CMK (cell line): ENCODE results near the gene THOC3.
"Not testable (repeated sequence)": the region's sequence is repeated elsewhere in the genome, so short reads cannot be mapped to it uniquely, and the experiment has no call there.

Experiments
- DNase-seq: peaks from one replicate; pipeline ENCODE4 v3.0.0-alpha.2; 2010; ENCODE audit warnings: low read depth

The THOC3 gene

DNA sequence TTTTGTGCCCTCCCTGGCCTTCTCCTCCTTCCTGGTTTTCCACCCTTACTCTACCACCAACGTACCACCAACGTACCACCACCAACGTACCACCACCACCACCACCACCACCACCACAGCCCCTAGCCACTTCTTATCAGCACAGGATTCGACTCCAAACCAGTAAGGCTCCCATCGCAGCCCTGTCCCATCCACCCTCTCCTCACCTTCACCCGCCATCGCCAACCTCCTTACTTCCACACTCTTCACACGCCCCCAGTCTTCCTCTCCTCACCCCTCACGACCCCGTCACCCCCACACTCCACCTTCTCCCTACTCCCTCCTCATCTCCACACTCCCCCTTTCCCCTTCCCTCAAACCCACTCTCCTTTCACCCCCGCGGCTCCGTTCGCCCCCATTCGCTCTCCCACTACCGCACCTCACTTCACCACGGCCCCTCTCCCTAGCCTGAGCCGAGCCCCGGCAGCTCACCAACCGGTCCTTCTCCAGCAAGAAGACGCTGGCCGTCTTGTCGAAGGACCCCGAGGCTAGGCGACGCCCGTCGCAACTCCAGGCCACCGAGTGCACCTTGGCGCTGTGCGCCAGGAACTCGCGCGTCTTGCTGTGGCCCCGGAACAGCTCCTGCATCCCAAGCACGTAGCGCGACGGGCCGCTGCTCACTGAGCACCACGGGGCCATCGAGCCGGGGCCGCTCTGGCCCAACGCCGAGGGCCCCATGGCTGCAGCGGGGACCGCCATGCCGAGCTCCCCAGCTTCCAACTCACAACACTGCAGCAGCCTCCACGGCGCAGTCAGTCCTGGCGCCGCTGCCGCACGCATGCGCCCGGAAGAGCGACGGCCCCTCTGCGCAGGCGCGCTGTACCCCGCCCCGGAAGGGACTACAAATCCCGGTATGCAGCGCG lies at the start of gene THOC3:
Gene THOC3, minus strand, starts transcription at position 845 of the 902 bp plus-strand sequence. Its CDS starts 107 bp downstream, at position 738.
- DNase-seq, result peak; percentile 36

DNA sequence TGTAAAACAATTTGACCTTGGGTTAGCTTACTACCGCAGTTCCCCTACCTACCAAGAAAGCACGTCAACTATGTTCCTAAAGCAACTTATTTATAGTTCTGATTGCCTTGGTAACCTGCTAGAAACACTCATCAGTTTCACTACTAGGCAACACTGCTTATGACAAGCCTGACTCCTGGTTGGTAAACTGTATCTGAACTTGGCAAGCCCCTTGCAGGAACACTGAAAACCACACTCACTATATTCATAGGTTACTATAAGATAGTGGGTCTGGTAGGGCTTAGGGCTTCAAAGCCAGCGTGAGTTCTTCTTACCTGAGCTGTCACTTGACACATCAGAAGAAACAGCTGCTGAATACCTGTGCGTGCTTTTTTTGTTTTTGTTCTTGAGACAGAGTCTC lies 49.2 kb upstream of the THOC3 start:
- DNase-seq, result not testable (repeated sequence)

GRCh38 chr5:176014360-176014759 lies 46.2 kb upstream of the THOC3 start:
- not testable (repeated sequence) for DNase-seq

DNA sequence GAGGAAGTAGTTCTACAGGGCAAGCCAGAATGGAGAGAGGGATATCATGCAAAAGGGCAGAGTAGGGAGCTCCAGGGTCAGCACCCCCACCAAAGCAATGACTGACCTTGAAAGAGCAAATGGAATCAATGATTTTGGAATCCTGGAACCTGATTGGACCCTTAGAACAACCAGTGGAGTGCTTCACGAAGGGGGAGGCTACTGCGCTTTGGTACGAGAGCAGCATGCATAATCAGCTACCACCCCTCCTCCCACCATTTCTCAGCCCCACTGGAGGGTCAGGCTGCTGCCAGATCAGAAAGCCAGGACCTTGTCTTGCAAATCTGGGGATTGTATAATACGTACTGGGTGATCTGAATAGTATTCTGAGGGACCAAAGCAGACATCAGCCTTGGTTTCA lies 43.0 kb upstream of the THOC3 start:
- not testable (repeated sequence) for DNase-seq

GRCh38 chr5:176010202-176010601 lies 42.1 kb upstream of the THOC3 start:
- DNase-seq, result not testable (repeated sequence)

- DNase-seq, result not testable (repeated sequence)
These were observed 39.1 kb upstream of the THOC3 start for GRCh38 chr5:176007220-176007619.

DNA sequence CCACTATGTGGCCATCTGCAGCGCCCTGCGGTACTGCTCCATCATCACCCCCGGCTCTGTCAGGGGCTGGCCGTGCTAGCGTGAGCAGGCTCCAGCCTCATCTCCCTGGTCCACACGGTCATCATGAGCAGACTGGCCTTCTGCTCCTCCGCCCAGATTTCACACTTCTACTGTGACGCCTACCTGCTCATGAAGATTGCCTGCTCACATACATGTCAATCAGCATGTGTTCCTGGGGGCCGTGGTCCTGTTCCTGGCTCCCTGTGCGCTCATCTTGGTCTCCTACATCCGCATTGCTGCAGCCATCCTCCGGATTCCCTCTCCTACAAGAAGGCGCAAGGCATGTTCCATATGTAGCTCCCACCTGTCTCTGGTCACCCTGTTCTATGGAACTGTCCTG lies 38.7 kb upstream of the THOC3 start:
- DNase-seq, result not testable (repeated sequence)

DNA sequence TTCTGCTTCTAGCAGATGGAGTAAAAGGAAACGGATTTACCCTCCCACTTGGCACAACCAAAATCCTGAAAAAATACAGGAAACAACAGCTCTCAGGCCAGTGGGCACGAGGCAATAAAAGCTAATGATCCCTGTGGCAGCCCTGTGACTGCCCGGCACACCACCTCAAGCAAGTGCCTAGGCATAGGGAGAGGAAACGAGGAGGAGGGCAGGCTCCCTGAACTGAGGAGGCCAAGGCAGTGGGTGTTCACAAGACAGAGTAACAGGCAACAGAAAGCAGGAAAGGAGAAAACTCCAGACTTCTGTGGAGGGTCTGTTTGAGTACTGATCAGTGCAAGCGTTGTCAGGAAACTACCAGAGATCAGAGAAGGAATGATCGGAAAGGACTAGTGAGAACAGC lies 29.9 kb upstream of the THOC3 start:
- DNase-seq, result not testable (repeated sequence)

DNA sequence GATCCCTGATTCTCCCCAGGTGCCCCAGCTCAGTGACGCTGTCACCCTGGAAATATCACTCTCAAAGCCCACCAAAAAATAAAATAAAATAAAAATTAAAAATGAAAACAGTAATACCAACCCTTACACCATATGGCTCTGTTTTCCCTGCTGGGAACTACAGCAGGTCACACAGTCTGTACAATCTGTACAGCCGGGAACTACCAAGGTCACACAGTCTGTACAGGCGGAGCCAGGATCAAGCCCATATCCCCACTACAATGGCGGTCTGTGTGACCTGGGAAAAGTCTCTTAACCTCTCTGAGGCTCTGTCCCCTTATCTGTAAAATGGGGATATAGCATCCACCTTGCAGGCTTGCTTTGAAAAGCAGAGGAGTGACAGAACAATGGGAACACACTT lies 29.4 kb upstream of the THOC3 start:
- not testable (repeated sequence) for DNase-seq

- DNase-seq, result not testable (repeated sequence)
These were observed 28.7 kb upstream of the THOC3 start for GRCh38 chr5:175996791-175997190.

DNA sequence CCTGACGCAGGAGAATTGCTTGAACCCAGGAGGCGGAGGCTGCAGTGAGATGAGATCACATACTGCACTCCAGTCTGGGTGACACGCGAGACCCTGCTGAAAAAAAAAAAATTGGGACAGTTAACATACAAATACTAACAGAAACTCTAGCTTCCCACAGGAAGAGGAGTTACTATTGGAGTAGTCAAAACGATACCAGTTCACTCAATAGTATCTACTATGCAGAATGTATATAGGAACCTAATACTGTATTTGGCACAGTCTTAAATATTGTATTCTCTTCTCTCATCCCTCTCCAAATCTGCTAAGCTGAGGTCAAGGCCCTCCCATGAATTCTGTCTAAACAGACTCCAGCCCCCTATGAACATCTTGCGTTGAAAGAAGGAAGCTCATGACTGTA lies 27.4 kb upstream of the THOC3 start:
- DNase-seq, result not testable (repeated sequence)

GRCh38 chr5:175979371-175979995 lies 11.4 kb upstream of the THOC3 start:
- DNase-seq, result not testable (repeated sequence)

DNA sequence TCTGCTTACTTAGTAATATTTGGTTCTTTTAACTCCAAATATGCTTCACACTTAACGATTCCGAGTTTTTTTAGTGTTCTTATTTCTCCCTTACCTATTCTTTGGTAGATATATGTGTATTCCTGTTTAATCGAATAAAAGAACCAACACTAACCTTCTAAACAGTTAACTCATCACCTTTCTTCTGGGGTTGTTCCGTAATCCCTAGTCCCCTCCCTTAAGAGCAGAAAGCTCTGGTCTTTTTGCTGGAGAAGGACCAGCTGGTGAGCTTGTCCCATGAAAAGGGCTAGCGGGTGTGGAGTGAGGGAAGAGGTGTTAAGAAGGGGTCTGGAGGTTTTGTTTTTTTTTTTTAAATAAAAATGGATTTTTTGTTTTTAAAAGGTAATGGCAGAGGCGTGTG lies 266 bp upstream of the THOC3 start:
- DNase-seq, result not testable (repeated sequence)

DNA sequence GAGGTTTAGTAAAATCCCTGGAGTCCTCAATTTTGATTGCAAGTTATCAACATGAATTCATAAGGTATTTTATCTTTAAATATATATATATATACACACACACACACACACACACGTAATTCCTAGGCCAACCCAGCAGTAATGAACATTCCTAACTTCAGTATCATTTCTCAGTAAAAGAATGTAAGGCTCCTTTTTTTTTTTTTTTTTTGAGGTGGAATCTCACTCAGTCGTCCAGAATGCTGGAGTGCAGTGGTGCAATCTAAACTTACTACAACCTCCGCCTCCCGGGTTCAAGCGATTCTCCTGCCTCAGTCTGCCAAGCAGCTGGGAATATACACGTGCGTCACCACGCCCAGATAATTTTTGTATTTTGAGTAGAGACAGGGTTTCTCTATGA lies 5.8 kb downstream of the THOC3 start:
- not testable (repeated sequence) for DNase-seq

DNA sequence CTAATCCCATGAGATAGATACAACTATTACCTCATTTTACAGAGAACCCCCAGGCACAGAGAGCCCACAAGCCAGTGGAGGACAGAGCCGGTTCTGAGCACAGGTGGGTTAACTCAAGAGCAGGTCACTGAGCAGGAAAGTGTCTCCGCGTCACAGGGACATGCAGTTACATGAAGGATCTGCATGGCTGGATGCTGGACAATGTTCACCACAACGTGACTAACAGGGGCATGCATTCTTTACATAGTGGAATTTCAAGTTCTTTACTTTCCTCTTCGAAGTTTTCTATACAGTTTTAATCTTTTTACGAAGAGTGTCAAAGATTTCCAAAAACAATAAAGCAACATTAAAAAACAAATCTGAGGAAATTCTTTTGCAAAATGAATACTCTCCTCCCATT lies 7.9 kb downstream of the THOC3 start:
- not testable (repeated sequence) for DNase-seq

- DNase-seq, result not testable (repeated sequence)
These were observed 9.6 kb downstream of the THOC3 start for GRCh38 chr5:175958515-175958914.

DNA sequence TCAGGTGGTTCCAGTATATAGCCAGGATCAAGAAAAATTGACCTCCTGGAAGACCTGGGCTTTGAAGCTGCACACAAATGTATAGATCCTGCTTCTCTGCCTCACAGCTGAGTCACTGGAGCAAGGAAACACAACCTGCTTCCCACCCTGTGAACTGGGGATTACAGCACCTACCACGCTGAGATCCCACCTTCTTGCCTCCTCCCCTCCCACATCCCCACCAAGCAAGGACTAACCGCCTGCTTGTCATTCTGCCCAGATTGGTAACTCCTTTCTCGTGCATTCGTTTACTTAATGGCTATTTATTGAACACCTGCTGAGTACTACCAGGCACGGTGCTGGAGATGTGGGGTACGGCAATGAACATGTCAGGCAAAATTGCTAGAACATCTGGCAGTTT lies 14.0 kb downstream of the THOC3 start:
- not testable (repeated sequence) for DNase-seq

- not testable (repeated sequence) for DNase-seq
These were observed 15.3 kb downstream of the THOC3 start for GRCh38 chr5:175952810-175953209.

DNA sequence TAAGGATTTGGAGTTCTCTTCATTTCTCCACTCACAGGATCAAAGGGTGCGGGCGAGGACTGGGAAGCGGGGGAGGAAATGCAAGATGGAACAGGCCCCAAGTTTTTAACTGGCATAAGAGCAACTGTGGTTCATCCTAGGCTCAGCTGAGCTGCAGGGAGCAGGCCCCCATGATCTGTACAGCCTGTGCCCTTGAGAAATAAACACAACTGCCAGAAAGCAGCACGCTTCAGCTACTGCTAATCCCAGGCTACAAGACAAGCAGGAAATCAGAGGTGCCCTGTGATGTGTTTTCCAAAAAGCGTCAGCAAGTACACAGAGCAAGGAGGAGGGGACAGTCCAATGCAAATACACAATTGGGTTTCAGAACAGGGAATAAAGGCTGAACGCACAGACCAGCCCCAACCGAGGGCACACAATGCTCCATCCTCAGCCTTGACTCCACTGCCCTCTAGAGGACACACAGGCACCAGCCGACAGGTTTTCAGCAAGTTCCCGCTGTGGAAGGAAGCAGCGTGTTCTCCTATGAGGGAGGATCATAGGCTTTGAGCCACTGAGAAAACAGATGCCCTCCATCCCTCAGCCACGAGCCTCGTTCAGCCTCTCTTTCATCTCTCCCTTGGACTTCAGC lies 16.7 kb downstream of the THOC3 start:
- not testable (repeated sequence) for DNase-seq

GRCh38 chr5:175948329-175949108 lies 19.6 kb downstream of the THOC3 start:
- DNase-seq, result not testable (repeated sequence)

- DNase-seq, result not testable (repeated sequence)
These were observed 24.9 kb downstream of the THOC3 start for GRCh38 chr5:175943253-175943652.

DNA sequence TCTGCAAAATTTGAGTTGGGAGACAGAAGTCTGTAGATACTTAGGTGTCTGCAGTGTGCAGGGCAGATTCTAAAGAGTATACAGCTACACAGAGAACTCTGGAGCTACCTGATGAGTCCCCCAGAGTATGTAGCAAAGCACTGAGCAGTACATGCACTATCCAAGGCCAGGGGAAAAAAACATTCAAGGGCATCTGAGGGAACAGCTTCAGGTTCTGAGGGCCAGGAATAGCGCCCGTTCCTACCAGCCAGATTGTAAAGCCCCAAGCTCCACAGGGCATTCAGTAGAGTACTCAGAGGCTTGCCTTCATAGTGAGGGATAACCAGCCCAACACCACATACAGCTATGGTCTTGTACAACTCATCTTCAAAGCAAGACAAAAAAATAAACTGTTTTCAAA lies 27.5 kb downstream of the THOC3 start:
- not testable (repeated sequence) for DNase-seq
